Gastroesophageal sphincter (tissue), 4 donors: ENCODE results near the gene HNF4A. TPM values are rescaled to one million over a fixed set of nuclear protein-coding genes. Genes with fewer than 3 reads are reported as not detected.

ENCODE experiments used
- ATAC-seq: fragments of 150-250 bp; one replicate; pipeline ENCODE4 v1.9.1; 2016; ENCODE audit warnings: mild to moderate bottlenecking, moderate library complexity
- H3K27ac ChIP-seq, 4 donors: fragments of 200-600 bp; sonication (generic) in 3 of 4; 1 replicate in 3 of 4; 2 replicates in 1 of 4; pipeline ENCODE4 v1.5.1; 2016 to 2019
- H3K27me3 ChIP-seq: fragments of 200-600 bp; sonication (generic); one replicate; pipeline ENCODE4 v1.5.1; 2019
- H3K36me3 ChIP-seq, 2 donors: fragments of 200-600 bp; sonication (generic); one replicate each; pipeline ENCODE4 v1.5.1; 2019; ENCODE audit warnings: control low read depth in 1 of 2
- H3K4me1 ChIP-seq, 3 donors: fragments of 200-600 bp; sonication (generic); 1 replicate in 2 of 3; 2 replicates in 1 of 3; pipeline ENCODE4 v1.5.1; 2016 to 2019; ENCODE audit warnings: control low read depth in 2 of 3
- H3K4me3 ChIP-seq, 2 donors: fragments of 200-600 bp; sonication (generic); one replicate each; pipeline ENCODE4 v1.5.1; 2019; ENCODE audit warnings: mild to moderate bottlenecking in 1 of 2, moderate library complexity in 1 of 2
- H3K9me3 ChIP-seq, 3 donors: fragments of 200-600 bp; sonication (generic); one replicate each; pipeline ENCODE4 v1.5.1; 2017 to 2019; ENCODE audit warnings: control low read depth in 2 of 3
- CTCF ChIP-seq, 4 experiments: fragments of 200-600 bp in 2 of 4; fragments of 450-650 bp in 2 of 4; sonication (generic) in 1 of 4; IDR thresholded peaks; one replicate each; pipeline ENCODE4 v1.5.1; 2017 to 2019; ENCODE audit warnings: antibody characterized with exemption in 4 of 4, mild to moderate bottlenecking in 2 of 4, moderate library complexity in 2 of 4
- EP300 ChIP-seq: sonication (generic); formaldehyde crosslinking; IDR thresholded peaks from one replicate; pipeline ENCODE4 v1.6.1; 2017; ENCODE audit warnings: antibody characterized with exemption, mild to moderate bottlenecking
- POLR2A ChIP-seq, 2 donors: fragments of 450-650 bp; IDR thresholded peaks; one replicate each; pipeline ENCODE4 v1.6.1; 2017; ENCODE audit warnings: antibody characterized with exemption in 2 of 2, mild to moderate bottlenecking in 2 of 2, moderate library complexity in 1 of 2
- POLR2AphosphoS5 ChIP-seq: sonication (generic); formaldehyde crosslinking; IDR thresholded peaks from one replicate; pipeline ENCODE4 v1.6.1; 2017; ENCODE audit warnings: antibody characterized with exemption
- WGBS, 2 donors: methylation state at CpG; one replicate each; pipeline ENCODE4 v1.1.5; 2018; ENCODE audit warnings: low coverage in 1 of 2; 5-methylcytosine and 5-hydroxymethylcytosine counted together
- total RNA-seq, 4 donors: library from RNA; depleted of rRNA; stranded (reverse); fragments of >200 nt; gene quantifications; one replicate each; pipeline ENCODE4 v1.1.0, GENCODE V29; 2016

The HNF4A gene
- total RNA-seq, 4 donors from 2014 or later, result not detected

- TF ChIP-seq POLR2AphosphoS5, result no peak
- no peak for TF ChIP-seq POLR2A (IDR thresholded peaks at IDR 0.05)
- no peak for TF ChIP-seq EP300
- TF ChIP-seq CTCF (IDR thresholded peaks at IDR 0.05), result no peak
- Histone ChIP-seq H3K27ac (no peak overlapping the region), H3K4me1 (peaks cover 0 to 8% (median 4%) of the 10 kb centered on the region in 3 donors), H3K36me3 (no peaks in the 10 kb centered on the region), H3K27me3 (peaks cover 53% of the 10 kb centered on the region), H3K4me3 (no peak overlapping the region), H3K9me3 (no peaks in the 10 kb centered on the region)
- no peak for ATAC-seq
- WGBS, 2 donors, result 91 to 93% methylated on average over 5 to 8 of the region's 8 CpGs
Observed at GRCh38 chr20:44392088-44392775, 36.7 kb downstream of the HNF4A start.

GRCh38 chr20:44392776-44393607 is 37.5 kb downstream of the HNF4A start:
- ATAC-seq, result no peak
- H3K27me3 ChIP-seq, result peaks cover 46% of the 10 kb centered on the region
- no peaks in the 10 kb centered on the region for H3K9me3 ChIP-seq
- peaks cover 0 to 8% (median 4%) of the 10 kb centered on the region in 3 donors for H3K4me1 ChIP-seq
- H3K4me3 ChIP-seq, result no peak overlapping the region
- H3K27ac ChIP-seq, result no peak overlapping the region
- WGBS, 2 donors, result 39% methylated on average over 2 of the region's 5 CpGs; no CpG with 5 or more reads in 1 of the 2 donors
- H3K36me3 ChIP-seq, result no peaks in the 10 kb centered on the region
- no peak for TF ChIP-seq EP300
- no peak for TF ChIP-seq CTCF (IDR thresholded peaks at IDR 0.05)
- no peak for TF ChIP-seq POLR2A (IDR thresholded peaks at IDR 0.05)
- TF ChIP-seq POLR2AphosphoS5, result no peak

GRCh38 chr20:44393608-44394451 is 38.3 kb downstream of the HNF4A start:
- Histone ChIP-seq H3K27ac (no peak overlapping the region), H3K4me3 (no peak overlapping the region), H3K27me3 (peaks cover 41% of the 10 kb centered on the region), H3K4me1 (peaks cover 0 to 1% (median 0%) of the 10 kb centered on the region in 3 donors), H3K36me3 (no peaks in the 10 kb centered on the region), H3K9me3 (no peaks in the 10 kb centered on the region)
- no peak for ATAC-seq
- WGBS, 2 donors, result 60 to 88% methylated on average over 3 of the region's 9 CpGs
- TF ChIP-seq CTCF (IDR thresholded peaks at IDR 0.05) (no peak), POLR2AphosphoS5 (no peak), POLR2A (IDR thresholded peaks at IDR 0.05) (no peak), EP300 (no peak)

- 80 to 81% methylated on average over 1 to 2 of the region's 2 CpGs for WGBS, 2 donors
- Histone ChIP-seq H3K36me3 (no peaks in the 10 kb centered on the region), H3K4me3 (no peak overlapping the region), H3K27ac (no peak overlapping the region), H3K4me1 (no peaks in the 10 kb centered on the region), H3K27me3 (peaks cover 41% of the 10 kb centered on the region), H3K9me3 (no peaks in the 10 kb centered on the region)
- TF ChIP-seq EP300, result no peak
- no peak for TF ChIP-seq POLR2AphosphoS5
- no peak for TF ChIP-seq POLR2A (IDR thresholded peaks at IDR 0.05)
- TF ChIP-seq CTCF (IDR thresholded peaks at IDR 0.05), result no peak
- ATAC-seq, result no peak
Observed at GRCh38 chr20:44394452-44394701, 38.9 kb downstream of the HNF4A start.
